CD4-positive, CD25-positive, alpha-beta regulatory T cell (primary cell): ENCODE data around the gene ASPSCR1. TPM values are rescaled to one million over a fixed set of nuclear protein-coding genes. Genes with fewer than 3 reads are reported as not detected.

ENCODE experiments used
- ATAC-seq, 2 donors: fragments of 150-1000 bp; cut with Tn5 transposase; one replicate each; pipeline ENCODE4 v1.10.0; 2021; ENCODE audit warnings: low read depth in 2 of 2, moderate number of reproducible peaks in 2 of 2, moderate library complexity in 1 of 2
- DNase-seq, 3 donors: peaks; one replicate each; pipeline versions ENCODE4 v3.0.0 to v3.0.0-alpha.2; 2012 to 2022; ENCODE audit warnings: mixed read lengths in 1 of 3
- H3K27ac ChIP-seq: one replicate; pipeline ENCODE4 v1.7.0; 2013; ENCODE audit warnings: mild to moderate bottlenecking, low read length; ENCODE audit not compliant: insufficient read depth, poor library complexity, severe bottlenecking
- H3K27me3 ChIP-seq: one replicate; pipeline ENCODE4 v1.7.0; 2013; ENCODE audit warnings: low read length; ENCODE audit not compliant: control insufficient read depth, insufficient read depth
- H3K36me3 ChIP-seq: one replicate; pipeline ENCODE4 v1.7.0; 2013; ENCODE audit warnings: mild to moderate bottlenecking, low read length, moderate library complexity; ENCODE audit not compliant: control insufficient read depth, insufficient read depth
- H3K4me1 ChIP-seq: 2 replicates; pipeline ENCODE4 v1.7.0; 2013; ENCODE audit warnings: mild to moderate bottlenecking, low read length; ENCODE audit not compliant: insufficient read depth, control insufficient read depth, poor library complexity, severe bottlenecking
- H3K4me3 ChIP-seq: one replicate; pipeline ENCODE4 v1.7.0; 2013; ENCODE audit warnings: low read depth, mild to moderate bottlenecking, low read length, moderate library complexity
- H3K9me3 ChIP-seq, 2 experiments: 1 replicate in 1 of 2; 2 replicates in 1 of 2; pipeline ENCODE4 v1.7.0; 2013; ENCODE audit warnings: low read length in 2 of 2, mild to moderate bottlenecking in 1 of 2, moderate library complexity in 1 of 2; ENCODE audit not compliant: control insufficient read depth in 2 of 2
- H3K27ac Mint-ChIP-seq, 3 donors: one replicate each; pipeline ENCODE4 v1.8.0; 2020 to 2022; ENCODE audit warnings: mild to moderate bottlenecking in 3 of 3, mixed read lengths in 3 of 3, moderate library complexity in 2 of 3
- H3K27me3 Mint-ChIP-seq: one replicate; pipeline ENCODE4 v1.8.0; 2022; ENCODE audit warnings: mild to moderate bottlenecking, mixed read lengths
- H3K36me3 Mint-ChIP-seq: one replicate; pipeline ENCODE4 v1.8.0; 2020; ENCODE audit warnings: mixed read lengths
- H3K4me1 Mint-ChIP-seq, 4 donors: one replicate each; pipeline ENCODE4 v1.8.0; 2020 to 2022; ENCODE audit warnings: mixed read lengths in 4 of 4, mild to moderate bottlenecking in 1 of 4
- H3K4me3 Mint-ChIP-seq, 4 donors: one replicate each; pipeline ENCODE4 v1.8.0; 2020 to 2022; ENCODE audit warnings: mild to moderate bottlenecking in 4 of 4, mixed read lengths in 4 of 4, moderate library complexity in 3 of 4
- H3K9me3 Mint-ChIP-seq, 7 donors: one replicate each; pipeline ENCODE4 v1.8.0; 2020 to 2022; ENCODE audit warnings: mixed read lengths in 7 of 7, mild to moderate bottlenecking in 3 of 7, moderate library complexity in 2 of 7
- polyA plus RNA-seq, 4 donors: library from polyadenylated mRNA; unstranded; fragments of 300-500 nt; fragmentation: Illumina TruSeq; gene quantifications; one replicate each; pipeline ENCODE4 v1.2.3, GENCODE V29; 2021
- total RNA-seq: library from RNA; stranded (reverse); gene quantifications from one replicate; pipeline ENCODE4 v1.2.3, GENCODE V29; 2022

Gene ASPSCR1
- total and polyA plus RNA-seq, 5 donors from 2014 or later = 25.2 to 41.4 (median 29.1) TPM

GRCh38 chr17:82012261-82012639 lies 34.8 kb downstream of the ASPSCR1 start:
- Mint-ChIP-seq H3K36me3 (no peaks in the 10 kb centered on the region), H3K4me3 (no peak overlapping the region), H3K27me3 (no peaks in the 10 kb centered on the region), H3K27ac (no peak overlapping the region), H3K9me3 (no peaks in the 10 kb centered on the region), H3K4me1 (no peaks in the 10 kb centered on the region)
- Histone ChIP-seq H3K27me3 (no peaks in the 10 kb centered on the region), H3K9me3 (no peaks in the 10 kb centered on the region), H3K4me3 (no peak overlapping the region), H3K4me1 (no peaks in the 10 kb centered on the region), H3K36me3 (no peaks in the 10 kb centered on the region), H3K27ac (no peak overlapping the region)
- DNase-seq = no peak
- ATAC-seq = peak in 1 of 2 donors; percentile 8

- Histone ChIP-seq H3K27me3 (no peaks in the 10 kb centered on the region), H3K27ac (no peak overlapping the region), H3K9me3 (no peaks in the 10 kb centered on the region), H3K4me1 (no peaks in the 10 kb centered on the region), H3K36me3 (no peaks in the 10 kb centered on the region), H3K4me3 (no peak overlapping the region)
- Mint-ChIP-seq H3K36me3 (no peaks in the 10 kb centered on the region), H3K27me3 (no peaks in the 10 kb centered on the region), H3K4me1 (no peaks in the 10 kb centered on the region), H3K27ac (no peak overlapping the region), H3K4me3 (no peak overlapping the region), H3K9me3 (no peaks in the 10 kb centered on the region)
- DNase-seq (no peak), ATAC-seq (no peak)
These were observed 35.3 kb downstream of the ASPSCR1 start for GRCh38 chr17:82012640-82013295.

GRCh38 chr17:82013341-82013740 lies 35.9 kb downstream of the ASPSCR1 start:
- Histone ChIP-seq H3K4me3 (no peak overlapping the region), H3K27me3 (no peaks in the 10 kb centered on the region), H3K9me3 (no peaks in the 10 kb centered on the region), H3K27ac (no peak overlapping the region), H3K4me1 (no peaks in the 10 kb centered on the region), H3K36me3 (no peaks in the 10 kb centered on the region)
- DNase-seq (no peak), ATAC-seq (no peak)
- no peaks in the 10 kb centered on the region for H3K4me1 Mint-ChIP-seq
- H3K9me3 Mint-ChIP-seq = no peaks in the 10 kb centered on the region
- H3K36me3 Mint-ChIP-seq = no peaks in the 10 kb centered on the region
- H3K4me3 Mint-ChIP-seq = no peak overlapping the region
- no peak overlapping the region for H3K27ac Mint-ChIP-seq
- H3K27me3 Mint-ChIP-seq = no peaks in the 10 kb centered on the region

- no peaks in the 10 kb centered on the region for H3K9me3 ChIP-seq
- H3K36me3 ChIP-seq = no peaks in the 10 kb centered on the region
- H3K4me3 ChIP-seq = no peak overlapping the region
- no peak overlapping the region for H3K27ac Mint-ChIP-seq
- no peaks in the 10 kb centered on the region for H3K27me3 ChIP-seq
- H3K4me1 ChIP-seq = no peaks in the 10 kb centered on the region
- no peak overlapping the region for H3K4me3 Mint-ChIP-seq
- H3K27me3 Mint-ChIP-seq = no peaks in the 10 kb centered on the region
- H3K4me1 Mint-ChIP-seq = no peaks in the 10 kb centered on the region
- DNase-seq = no peak
- ATAC-seq = no peak
- no peaks in the 10 kb centered on the region for H3K9me3 Mint-ChIP-seq
- no peaks in the 10 kb centered on the region for H3K36me3 Mint-ChIP-seq
- no peak overlapping the region for H3K27ac ChIP-seq
These were observed 36.4 kb downstream of the ASPSCR1 start for GRCh38 chr17:82013772-82014321.

- no peaks in the 10 kb centered on the region for H3K9me3 ChIP-seq
- Mint-ChIP-seq H3K9me3 (no peaks in the 10 kb centered on the region), H3K4me1 (no peaks in the 10 kb centered on the region), H3K27ac (no peak overlapping the region), H3K27me3 (no peaks in the 10 kb centered on the region), H3K36me3 (no peaks in the 10 kb centered on the region), H3K4me3 (peak overlapping the region in 1 of 4 donors; percentile 47)
- no peaks in the 10 kb centered on the region for H3K27me3 ChIP-seq
- ATAC-seq = no peak
- H3K27ac ChIP-seq = no peak overlapping the region
- no peak for DNase-seq
- H3K4me3 ChIP-seq = no peak overlapping the region
- no peaks in the 10 kb centered on the region for H3K36me3 ChIP-seq
- no peaks in the 10 kb centered on the region for H3K4me1 ChIP-seq
These were observed 37.0 kb downstream of the ASPSCR1 start for GRCh38 chr17:82014432-82014831.

- H3K4me1 Mint-ChIP-seq = peaks cover 0 to 2% (median 0%) of the 10 kb centered on the region in 4 donors
- Histone ChIP-seq H3K4me1 (no peaks in the 10 kb centered on the region), H3K4me3 (no peak overlapping the region), H3K36me3 (no peaks in the 10 kb centered on the region), H3K27ac (no peak overlapping the region), H3K27me3 (no peaks in the 10 kb centered on the region), H3K9me3 (no peaks in the 10 kb centered on the region)
- no peak overlapping the region for H3K27ac Mint-ChIP-seq
- ATAC-seq (no peak), DNase-seq (no peak)
- H3K4me3 Mint-ChIP-seq = no peak overlapping the region
- H3K27me3 Mint-ChIP-seq = no peaks in the 10 kb centered on the region
- no peaks in the 10 kb centered on the region for H3K9me3 Mint-ChIP-seq
- H3K36me3 Mint-ChIP-seq = no peaks in the 10 kb centered on the region
These were observed 37.5 kb downstream of the ASPSCR1 start for GRCh38 chr17:82014971-82015310.

GRCh38 chr17:82015311-82015971 lies 38.0 kb downstream of the ASPSCR1 start:
- peaks cover 0 to 5% (median 0%) of the 10 kb centered on the region in 4 donors for H3K4me1 Mint-ChIP-seq

More at GRCh38 chr17:82015311-82015971, 38.0 kb downstream of the ASPSCR1 start:
- H3K4me3 ChIP-seq = no peak overlapping the region
- no peaks in the 10 kb centered on the region for H3K4me1 ChIP-seq
- H3K27me3 Mint-ChIP-seq = no peaks in the 10 kb centered on the region
- H3K9me3 Mint-ChIP-seq = no peaks in the 10 kb centered on the region
- H3K27me3 ChIP-seq = no peaks in the 10 kb centered on the region
- H3K36me3 ChIP-seq = no peaks in the 10 kb centered on the region
- H3K4me3 Mint-ChIP-seq = no peak overlapping the region
- DNase-seq (no peak), ATAC-seq (no peak)
- H3K36me3 Mint-ChIP-seq = no peaks in the 10 kb centered on the region
- no peaks in the 10 kb centered on the region for H3K9me3 ChIP-seq
- H3K27ac Mint-ChIP-seq = no peak overlapping the region
- H3K27ac ChIP-seq = no peak overlapping the region
